NCI-H748 treated with DMSO at 0.1 percent for 48 hours (cell line): Measurements from ENCODE around the gene TMEM185A.
"Not testable (repeated sequence)": the region's sequence is repeated elsewhere in the genome, so short reads cannot be mapped to it uniquely, and the experiment has no call there.

ENCODE experiments used
- DNase-seq: peaks from one replicate; lab custom pipeline; 2025; lab: John Stamatoyannopoulos, UW

Gene TMEM185A

GRCh38 chrX:149631234-149632165 lies at the start of gene TMEM185A:
TSS of gene TMEM185A (minus strand) at chrX:149631792. CDS start at chrX:149631580, 212 bp downstream.
- peak; percentile 17 for DNase-seq

GRCh38 chrX:149681182-149681581 lies 49.6 kb upstream of the TMEM185A start:
- no peak for DNase-seq

GRCh38 chrX:149679164-149679678 lies 47.6 kb upstream of the TMEM185A start:
- not testable (repeated sequence) for DNase-seq

GRCh38 chrX:149675554-149675953 lies 44.0 kb upstream of the TMEM185A start:
- DNase-seq, result not testable (repeated sequence)

GRCh38 chrX:149675088-149675487 lies 43.5 kb upstream of the TMEM185A start:
- not testable (repeated sequence) for DNase-seq

- not testable (repeated sequence) for DNase-seq
Measured at GRCh38 chrX:149660613-149661012, 29.0 kb upstream of the TMEM185A start.

- not testable (repeated sequence) for DNase-seq
Measured at GRCh38 chrX:149656260-149656884, 24.8 kb upstream of the TMEM185A start.

GRCh38 chrX:149652232-149652981 lies 20.8 kb upstream of the TMEM185A start:
- no peak for DNase-seq

- DNase-seq, result no peak
Measured at GRCh38 chrX:149650162-149650561, 18.6 kb upstream of the TMEM185A start.

GRCh38 chrX:149648932-149649331 lies 17.3 kb upstream of the TMEM185A start:
- DNase-seq, result no peak

- no peak for DNase-seq
Measured at GRCh38 chrX:149647505-149647904, 15.9 kb upstream of the TMEM185A start.

GRCh38 chrX:149643496-149643895 lies 11.9 kb upstream of the TMEM185A start:
- DNase-seq, result no peak

GRCh38 chrX:149641835-149642234 lies 10.2 kb upstream of the TMEM185A start:
- DNase-seq, result no peak

- no peak for DNase-seq
Measured at GRCh38 chrX:149641432-149641831, 9.8 kb upstream of the TMEM185A start.

GRCh38 chrX:149639568-149639967 lies 8.0 kb upstream of the TMEM185A start:
- no peak for DNase-seq

GRCh38 chrX:149638860-149639259 lies 7.3 kb upstream of the TMEM185A start:
- DNase-seq, result no peak

- no peak for DNase-seq
Measured at GRCh38 chrX:149633511-149633910, 1.9 kb upstream of the TMEM185A start.

- DNase-seq, result no peak
Measured at GRCh38 chrX:149630681-149631233, 835 bp downstream of the TMEM185A start.

GRCh38 chrX:149629730-149630387 lies 1.7 kb downstream of the TMEM185A start:
- no peak for DNase-seq

- no peak for DNase-seq
Measured at GRCh38 chrX:149628768-149629167, 2.8 kb downstream of the TMEM185A start.

GRCh38 chrX:149628280-149628679 lies 3.3 kb downstream of the TMEM185A start:
- DNase-seq, result no peak
